Inferior parietal cortex (tissue), 1 donor: ENCODE measurements around the gene STAT2.

Experiments
- DNase-seq: peaks from one replicate; pipeline ENCODE4 v3.0.0-alpha.2; 2016; ENCODE audit errors: extremely low spot score

The STAT2 gene

DNA sequence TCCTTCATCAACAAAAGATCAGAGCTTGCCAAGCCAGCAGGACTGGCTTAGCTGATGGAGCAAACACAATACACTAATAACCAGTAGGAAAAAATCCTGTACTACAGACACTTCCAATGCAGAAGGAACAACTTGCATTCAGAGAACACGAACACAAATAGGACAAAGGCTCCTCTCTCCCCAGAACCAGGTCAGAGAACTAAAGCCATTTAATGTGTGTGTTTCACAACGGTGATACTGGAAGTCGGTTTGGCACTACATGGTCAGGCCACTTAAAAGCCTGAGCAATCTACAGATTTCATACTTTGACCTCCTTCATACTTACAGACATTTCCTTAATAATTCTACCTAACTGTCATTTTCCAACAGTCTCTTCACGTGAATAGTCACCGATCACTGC is 66.1 kb downstream of the STAT2 start:
- no peak for DNase-seq
